Activated naive CD8-positive, alpha-beta T cell (primary cell): Measurements from ENCODE around the gene DGAT2.
"Not testable (repeated sequence)": the region's sequence is repeated elsewhere in the genome, so short reads cannot be mapped to it uniquely, and the experiment has no call there.

Source experiments
- H3K27ac Mint-ChIP-seq: one replicate; pipeline ENCODE4 v1.8.0; 2021; ENCODE audit warnings: mixed read lengths
- H3K27me3 Mint-ChIP-seq: one replicate; pipeline ENCODE4 v1.8.0; 2021; ENCODE audit warnings: mixed read lengths
- H3K36me3 Mint-ChIP-seq: one replicate; pipeline ENCODE4 v1.8.0; 2021; ENCODE audit warnings: mixed read lengths
- H3K4me1 Mint-ChIP-seq: one replicate; pipeline ENCODE4 v1.8.0; 2021; ENCODE audit warnings: low read depth, mixed read lengths
- H3K4me3 Mint-ChIP-seq: one replicate; pipeline ENCODE4 v1.8.0; 2021; ENCODE audit warnings: mild to moderate bottlenecking, mixed read lengths
- H3K9me3 Mint-ChIP-seq: one replicate; pipeline ENCODE4 v1.8.0; 2021; ENCODE audit warnings: low read depth, mixed read lengths

The DGAT2 gene

DNA sequence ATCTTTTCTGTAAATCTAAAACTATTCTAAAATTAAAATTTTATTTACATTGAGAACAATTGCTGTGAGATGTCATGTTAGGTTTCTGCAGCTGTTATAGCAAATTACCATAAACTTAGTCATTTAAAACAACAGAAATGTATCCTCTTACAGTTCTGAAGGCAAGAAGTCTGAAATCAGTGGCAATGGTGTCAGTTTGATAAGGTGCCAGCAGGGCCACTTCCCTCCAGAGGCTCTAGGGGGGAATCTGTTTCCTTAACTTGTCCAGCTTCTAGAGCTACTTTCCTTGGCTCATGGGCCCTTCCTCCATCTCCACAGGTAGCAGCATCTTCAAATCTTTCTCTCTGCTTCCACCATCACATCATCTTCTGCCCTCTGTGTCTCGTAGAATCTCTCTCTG lies 27.9 kb upstream of the DGAT2 start:
- Mint-ChIP-seq H3K9me3 (no peaks in the 10 kb centered on the region), H3K27ac (no peak overlapping the region), H3K4me1 (no peaks in the 10 kb centered on the region), H3K36me3 (peaks cover 2% of the 10 kb centered on the region), H3K27me3 (peaks cover 14% of the 10 kb centered on the region), H3K4me3 (no peak overlapping the region)

DNA sequence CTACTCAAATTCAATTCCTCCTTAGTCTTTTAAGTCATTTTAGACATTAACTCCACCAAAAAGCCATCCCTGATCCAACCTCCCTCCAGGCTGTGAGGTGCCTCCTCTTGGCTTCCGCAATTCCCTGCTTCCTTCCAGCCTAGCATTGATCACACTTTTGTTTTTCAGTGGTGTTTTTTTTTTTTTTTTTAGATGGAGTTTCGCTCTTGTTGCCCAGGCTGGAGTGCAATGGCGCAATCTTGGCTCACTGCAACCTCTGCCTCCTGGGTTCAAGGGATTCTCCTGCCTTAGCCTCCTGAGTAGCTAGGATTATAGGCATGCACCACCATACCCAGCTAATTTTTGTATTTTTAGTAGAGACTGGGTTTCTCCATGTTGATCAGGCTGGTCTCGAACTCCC lies 25.4 kb upstream of the DGAT2 start:
- H3K9me3 Mint-ChIP-seq, H3K27ac Mint-ChIP-seq, H3K36me3 Mint-ChIP-seq, H3K4me1 Mint-ChIP-seq, H3K4me3 Mint-ChIP-seq: not testable (repeated sequence)
- H3K27me3 Mint-ChIP-seq: peaks cover 12% of the 10 kb centered on the region

DNA sequence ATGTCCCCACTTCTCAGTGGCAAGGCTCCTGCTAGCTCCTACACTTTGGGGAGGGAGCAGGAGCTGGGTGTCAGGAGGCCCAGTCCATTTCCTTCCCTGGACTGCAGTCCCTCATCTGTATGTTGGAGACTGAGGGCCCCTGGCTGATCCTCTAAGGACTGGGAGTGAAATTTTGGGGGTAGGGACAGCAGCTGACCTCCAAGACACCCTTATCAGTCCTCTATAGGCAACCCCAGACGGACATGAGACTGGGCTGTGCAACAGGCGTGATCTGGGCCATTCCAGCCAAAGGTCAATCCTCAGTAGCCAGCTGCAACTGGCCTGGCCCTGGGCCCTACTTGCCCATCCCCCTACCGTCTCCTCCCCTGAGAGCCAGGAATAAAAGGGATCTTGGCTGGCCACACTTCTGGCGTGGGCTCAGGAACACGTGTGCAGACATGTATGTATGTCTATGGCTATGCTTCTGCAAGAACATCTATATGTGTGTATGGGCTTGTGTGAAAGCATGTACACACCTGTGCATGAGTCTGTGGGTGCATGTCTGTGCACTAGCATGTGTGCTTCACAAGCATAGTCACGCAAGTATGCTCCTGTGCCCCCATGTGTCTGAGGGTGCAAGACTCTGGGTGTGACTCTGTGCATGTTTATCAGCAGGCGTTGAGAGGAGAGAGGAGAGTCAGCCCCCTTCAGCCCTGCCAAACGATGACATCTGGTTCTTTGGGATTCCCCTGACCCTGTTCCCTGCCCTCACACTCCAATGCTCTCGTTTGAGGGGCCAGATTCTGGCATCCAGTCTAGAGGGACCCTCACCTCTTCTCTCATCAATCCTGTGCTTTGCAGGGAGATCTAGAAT lies 24.6 kb upstream of the DGAT2 start:
- Mint-ChIP-seq H3K4me3 (no peak overlapping the region), H3K9me3 (no peaks in the 10 kb centered on the region), H3K4me1 (no peaks in the 10 kb centered on the region), H3K27me3 (peaks cover 12% of the 10 kb centered on the region), H3K36me3 (peaks cover under 1% of the 10 kb centered on the region), H3K27ac (no peak overlapping the region)

DNA sequence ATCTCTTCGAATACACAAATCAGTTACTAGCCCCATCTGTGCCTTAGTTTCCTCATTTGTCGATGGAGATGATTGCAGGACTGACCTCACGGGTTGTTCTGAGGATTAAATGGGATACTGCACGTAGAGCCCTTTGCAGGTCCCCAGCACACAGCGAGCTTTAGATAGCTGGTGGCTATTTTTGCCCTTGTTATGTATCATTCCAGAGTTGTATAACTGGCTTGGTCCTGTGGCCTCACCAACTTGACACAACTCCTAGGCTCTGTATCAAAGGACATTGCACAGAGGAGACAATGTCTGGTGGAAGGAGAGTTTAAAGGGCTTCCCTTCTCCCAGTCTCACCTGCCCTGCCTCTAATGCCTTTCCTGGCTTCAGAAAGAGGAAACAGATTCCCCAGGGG lies 22.8 kb upstream of the DGAT2 start:
- Mint-ChIP-seq H3K4me1 (no peaks in the 10 kb centered on the region), H3K4me3 (no peak overlapping the region), H3K9me3 (no peaks in the 10 kb centered on the region), H3K36me3 (no peaks in the 10 kb centered on the region), H3K27me3 (peaks cover 12% of the 10 kb centered on the region), H3K27ac (no peak overlapping the region)

DNA sequence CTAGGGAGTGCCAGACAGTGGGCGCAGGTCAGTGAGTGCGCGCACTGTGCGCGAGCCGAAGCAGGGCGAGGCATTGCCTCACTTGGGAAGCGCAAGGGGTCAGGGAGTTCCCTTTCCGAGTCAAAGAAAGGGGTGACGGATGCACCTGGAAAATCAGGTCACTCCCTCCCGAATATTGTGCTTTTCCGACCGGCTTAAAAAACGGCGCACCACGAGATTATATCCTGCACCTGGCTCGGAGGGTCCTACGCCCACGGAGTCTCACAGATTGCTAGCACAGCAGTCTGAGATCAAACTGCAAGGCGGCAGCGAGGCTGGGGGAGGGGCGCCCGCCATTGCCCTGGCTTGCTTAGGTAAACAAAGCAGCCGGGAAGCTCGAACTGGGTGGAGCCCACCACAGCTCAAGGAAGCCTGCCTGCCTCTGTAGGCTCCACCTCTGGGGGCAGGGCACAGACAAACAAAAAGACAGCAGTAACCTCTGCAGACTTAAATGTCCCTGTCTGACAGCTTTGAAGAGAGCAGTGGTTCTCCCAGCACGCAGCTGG lies 19.8 kb upstream of the DGAT2 start:
- H3K4me3 Mint-ChIP-seq, H3K27ac Mint-ChIP-seq, H3K36me3 Mint-ChIP-seq, H3K4me1 Mint-ChIP-seq, H3K9me3 Mint-ChIP-seq: not testable (repeated sequence)
- peaks cover 12% of the 10 kb centered on the region for H3K27me3 Mint-ChIP-seq

DNA sequence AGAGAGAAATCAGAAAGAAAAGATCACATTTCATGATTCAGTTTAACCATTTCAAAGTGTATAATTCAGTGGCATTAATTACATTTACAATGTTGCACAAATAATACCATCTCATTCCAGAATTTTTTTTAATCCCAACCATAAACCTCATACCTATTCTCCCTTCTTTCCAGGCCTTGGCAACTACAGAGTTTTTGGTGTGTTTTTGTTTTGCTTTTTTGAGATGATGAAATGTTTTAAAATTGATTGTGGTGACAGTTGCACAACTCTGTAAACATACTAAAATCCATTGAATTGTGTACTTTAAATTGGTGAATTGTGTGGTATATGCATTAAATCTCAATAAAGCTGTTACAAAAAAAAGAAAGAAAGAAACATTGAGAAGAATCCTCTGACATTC lies 13.6 kb upstream of the DGAT2 start:
- not testable (repeated sequence) for H3K4me3 Mint-ChIP-seq, H3K27ac Mint-ChIP-seq, H3K4me1 Mint-ChIP-seq, H3K9me3 Mint-ChIP-seq, H3K36me3 Mint-ChIP-seq, H3K27me3 Mint-ChIP-seq

DNA sequence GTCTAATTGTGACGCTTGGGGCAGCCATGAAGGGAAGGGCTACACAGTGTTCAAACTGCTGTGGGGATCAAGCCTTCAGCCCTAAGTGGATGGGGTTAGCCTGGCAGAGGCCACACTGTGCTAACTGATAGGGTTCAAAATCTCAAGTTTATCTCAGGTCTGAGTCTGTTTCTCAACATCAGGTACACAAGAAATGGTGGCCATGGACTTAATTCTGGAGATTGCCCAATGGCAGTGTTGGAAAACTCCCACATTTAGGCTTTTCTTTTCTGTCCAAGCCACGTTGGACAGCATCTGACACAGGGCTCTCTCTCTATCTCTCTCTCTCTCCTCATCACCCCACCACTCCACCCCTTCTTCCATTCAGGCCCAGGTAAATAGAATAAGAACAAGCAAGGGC lies 10.9 kb upstream of the DGAT2 start:
- H3K36me3 Mint-ChIP-seq: no peaks in the 10 kb centered on the region
- H3K27ac Mint-ChIP-seq: no peak overlapping the region
- no peaks in the 10 kb centered on the region for H3K4me1 Mint-ChIP-seq
- no peaks in the 10 kb centered on the region for H3K27me3 Mint-ChIP-seq
- no peak overlapping the region for H3K4me3 Mint-ChIP-seq
- H3K9me3 Mint-ChIP-seq: no peaks in the 10 kb centered on the region

DNA sequence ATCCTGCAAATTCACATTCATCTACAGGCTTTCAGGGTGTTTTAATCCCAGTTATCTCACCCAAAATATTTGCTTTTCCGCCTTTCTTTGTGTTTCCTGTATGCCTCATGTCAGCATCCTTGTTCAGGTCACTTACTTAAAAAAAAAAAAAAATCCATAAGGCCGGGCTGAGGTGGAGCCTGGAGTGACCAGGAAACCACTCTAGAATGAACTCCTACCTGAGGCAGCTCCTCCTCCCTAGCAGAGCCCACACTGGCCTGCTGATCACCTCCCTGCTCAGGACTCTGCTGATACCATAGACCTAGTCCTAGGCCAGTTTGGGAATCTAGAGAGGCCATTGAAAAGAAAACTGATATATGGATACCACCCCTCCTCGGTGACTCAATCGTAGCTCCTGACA lies 8.7 kb upstream of the DGAT2 start:
- no peaks in the 10 kb centered on the region for H3K36me3 Mint-ChIP-seq
- no peaks in the 10 kb centered on the region for H3K27me3 Mint-ChIP-seq
- no peak overlapping the region for H3K27ac Mint-ChIP-seq
- H3K4me3 Mint-ChIP-seq: no peak overlapping the region
- no peaks in the 10 kb centered on the region for H3K4me1 Mint-ChIP-seq
- H3K9me3 Mint-ChIP-seq: no peaks in the 10 kb centered on the region

DNA sequence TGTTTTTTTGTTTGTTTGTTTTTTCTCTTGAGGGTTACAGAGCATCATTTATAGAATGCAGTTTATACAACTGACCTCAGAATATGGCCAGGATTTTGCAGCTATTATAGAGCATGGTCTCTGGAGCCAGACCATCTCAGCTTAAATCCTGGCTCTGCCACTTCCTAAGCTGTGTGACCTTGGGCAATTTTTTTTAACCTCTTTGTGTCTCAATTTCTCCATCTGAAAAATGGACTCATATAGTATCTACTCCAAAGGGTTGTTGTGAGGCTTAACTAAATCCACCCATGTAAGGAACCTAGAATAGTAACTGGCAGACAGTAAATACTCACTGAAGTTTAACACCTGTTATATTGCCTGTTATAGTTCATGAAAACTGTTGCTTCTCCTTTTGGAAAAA lies 8.3 kb upstream of the DGAT2 start:
- H3K4me1 Mint-ChIP-seq: no peaks in the 10 kb centered on the region
- H3K36me3 Mint-ChIP-seq: no peaks in the 10 kb centered on the region
- no peaks in the 10 kb centered on the region for H3K9me3 Mint-ChIP-seq
- H3K27me3 Mint-ChIP-seq: no peaks in the 10 kb centered on the region
- H3K4me3 Mint-ChIP-seq: no peak overlapping the region
- H3K27ac Mint-ChIP-seq: no peak overlapping the region

DNA sequence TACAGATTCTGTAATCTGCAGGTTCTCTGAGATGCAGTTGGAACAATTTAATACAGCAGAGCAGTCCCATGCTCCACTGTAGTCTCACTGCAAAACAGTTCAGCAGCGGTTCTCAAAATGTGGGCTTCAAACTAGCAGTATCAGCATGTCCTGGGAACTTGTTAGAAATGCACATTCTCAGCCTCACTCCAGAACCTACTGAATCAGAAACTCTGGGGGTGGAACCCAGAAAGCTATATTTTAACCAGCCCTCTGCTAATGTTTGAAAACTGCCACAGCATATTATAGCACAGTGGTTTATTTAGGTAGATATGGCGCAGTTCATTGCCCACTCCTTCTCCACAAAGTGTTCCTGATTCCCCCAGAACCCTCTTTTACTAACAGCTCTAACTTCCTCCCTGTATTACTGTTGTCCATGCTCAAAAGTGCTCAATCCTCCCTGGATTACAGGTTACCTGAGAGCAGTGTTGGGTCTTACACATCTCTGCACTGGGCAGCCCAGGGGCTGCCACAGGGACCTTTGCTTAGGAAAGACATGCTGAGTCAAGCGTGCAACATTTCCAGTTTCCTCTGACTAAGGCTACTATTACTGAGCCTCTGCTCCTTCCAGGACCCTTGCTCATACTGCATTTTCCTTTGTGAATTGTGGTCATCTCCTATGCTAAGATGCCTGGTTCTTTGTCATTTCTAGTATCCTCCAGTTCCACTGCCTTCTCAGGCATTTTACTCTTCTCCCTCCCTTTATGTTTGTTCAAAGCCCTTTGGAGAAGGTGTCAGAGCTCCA lies 7.7 kb upstream of the DGAT2 start:
- Mint-ChIP-seq H3K36me3 (no peaks in the 10 kb centered on the region), H3K4me3 (no peak overlapping the region), H3K27ac (no peak overlapping the region), H3K27me3 (no peaks in the 10 kb centered on the region), H3K4me1 (no peaks in the 10 kb centered on the region), H3K9me3 (no peaks in the 10 kb centered on the region)

DNA sequence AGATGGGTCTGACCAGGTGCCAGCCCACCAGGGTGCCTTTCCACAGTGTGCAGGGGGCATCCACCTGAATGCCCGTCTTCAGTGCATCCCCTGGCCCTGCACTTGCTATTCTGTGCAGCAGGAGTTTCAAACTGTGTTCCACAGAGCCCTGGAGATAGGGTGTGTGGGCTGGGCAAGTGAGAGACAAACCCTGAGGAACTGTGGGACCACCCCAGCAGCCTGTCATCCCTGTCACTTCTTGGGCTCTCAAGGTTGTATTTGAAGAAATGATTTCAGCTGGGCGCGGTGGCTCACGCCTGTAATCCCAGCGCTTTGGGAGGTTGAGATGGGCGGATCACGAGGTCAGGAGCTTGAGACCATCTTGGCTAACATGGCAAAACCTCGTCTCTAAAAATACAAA lies 6.4 kb upstream of the DGAT2 start:
- peaks cover 1% of the 10 kb centered on the region for H3K4me1 Mint-ChIP-seq

DNA sequence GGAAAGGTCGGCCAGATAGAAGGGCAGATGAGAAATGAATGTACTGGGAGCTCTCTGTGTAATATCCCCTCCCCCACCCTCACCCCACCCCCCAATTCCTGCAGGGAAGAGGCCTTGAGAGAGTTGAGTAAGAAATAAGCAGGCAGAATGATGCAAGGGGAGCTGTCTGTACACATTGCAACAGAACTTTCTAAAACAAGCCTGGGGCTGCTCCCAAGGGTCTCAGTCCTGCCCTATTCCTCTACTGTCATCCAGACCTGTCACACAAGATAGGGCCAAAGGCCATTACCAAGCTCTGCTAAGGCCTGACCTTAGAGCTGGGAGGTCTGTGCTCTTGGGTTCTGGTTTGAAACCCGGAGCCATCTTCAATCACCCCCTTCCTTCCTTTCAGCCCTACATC lies 5.7 kb upstream of the DGAT2 start:
- Mint-ChIP-seq H3K27ac (no peak overlapping the region), H3K4me3 (no peak overlapping the region)

More for the DNA sequence above, 6.4 kb upstream of the DGAT2 start:
- no peak overlapping the region for H3K27ac Mint-ChIP-seq
- no peaks in the 10 kb centered on the region for H3K27me3 Mint-ChIP-seq
- no peaks in the 10 kb centered on the region for H3K36me3 Mint-ChIP-seq
- no peak overlapping the region for H3K4me3 Mint-ChIP-seq
- H3K9me3 Mint-ChIP-seq: no peaks in the 10 kb centered on the region

DNA sequence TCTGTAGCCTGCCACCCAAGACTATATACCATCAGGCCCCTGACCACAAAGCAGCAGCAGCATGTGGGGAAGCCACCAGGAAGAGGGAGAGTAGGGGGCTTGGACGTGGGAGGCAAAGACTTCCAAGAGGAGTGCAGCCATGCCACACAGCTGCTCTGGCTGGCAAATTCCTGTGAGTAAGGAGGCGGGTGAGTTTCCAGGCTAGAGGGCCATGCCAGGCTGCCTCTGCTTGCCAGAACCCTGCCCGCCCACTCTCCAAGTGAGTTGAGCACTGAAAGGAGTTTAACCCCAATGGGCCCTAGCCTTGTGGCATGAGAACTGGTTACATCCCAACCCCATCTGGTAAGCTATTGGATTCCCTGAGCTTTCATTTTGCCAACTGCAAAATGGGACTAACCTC lies 4.7 kb upstream of the DGAT2 start:
- no peak overlapping the region for H3K27ac Mint-ChIP-seq
- peaks cover 12% of the 10 kb centered on the region for H3K4me1 Mint-ChIP-seq
- H3K9me3 Mint-ChIP-seq: no peaks in the 10 kb centered on the region
- no peaks in the 10 kb centered on the region for H3K36me3 Mint-ChIP-seq
- no peak overlapping the region for H3K4me3 Mint-ChIP-seq
- no peaks in the 10 kb centered on the region for H3K27me3 Mint-ChIP-seq

More for the DNA sequence above, 5.7 kb upstream of the DGAT2 start:
- H3K4me1 Mint-ChIP-seq: peaks cover 9% of the 10 kb centered on the region
- H3K9me3 Mint-ChIP-seq: no peaks in the 10 kb centered on the region
- H3K36me3 Mint-ChIP-seq: no peaks in the 10 kb centered on the region
- no peaks in the 10 kb centered on the region for H3K27me3 Mint-ChIP-seq

DNA sequence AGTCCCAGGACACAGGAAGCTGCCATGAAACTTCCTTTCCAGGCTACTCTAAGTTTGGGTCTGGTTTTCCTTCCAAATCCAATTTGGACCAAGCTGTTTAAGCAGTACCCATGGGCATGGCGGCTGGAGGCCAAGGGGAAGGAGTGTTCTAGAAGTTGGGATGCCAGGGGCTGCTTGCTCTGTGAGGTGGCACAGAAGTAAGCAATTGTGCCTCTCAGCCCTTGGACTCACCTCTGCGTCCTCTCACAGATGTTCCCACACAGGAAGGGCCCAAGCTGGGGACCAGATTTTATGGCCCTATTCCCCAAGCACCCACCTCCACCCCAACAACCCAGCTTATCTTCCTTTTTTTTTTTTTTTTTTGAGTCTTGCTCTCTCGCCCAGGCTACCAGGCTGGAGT lies 3.5 kb upstream of the DGAT2 start:
- no peak overlapping the region for H3K27ac Mint-ChIP-seq
- no peaks in the 10 kb centered on the region for H3K9me3 Mint-ChIP-seq
- H3K27me3 Mint-ChIP-seq: peaks cover 4% of the 10 kb centered on the region
- no peak overlapping the region for H3K4me3 Mint-ChIP-seq
- H3K4me1 Mint-ChIP-seq: peaks cover 22% of the 10 kb centered on the region
- H3K36me3 Mint-ChIP-seq: no peaks in the 10 kb centered on the region

DNA sequence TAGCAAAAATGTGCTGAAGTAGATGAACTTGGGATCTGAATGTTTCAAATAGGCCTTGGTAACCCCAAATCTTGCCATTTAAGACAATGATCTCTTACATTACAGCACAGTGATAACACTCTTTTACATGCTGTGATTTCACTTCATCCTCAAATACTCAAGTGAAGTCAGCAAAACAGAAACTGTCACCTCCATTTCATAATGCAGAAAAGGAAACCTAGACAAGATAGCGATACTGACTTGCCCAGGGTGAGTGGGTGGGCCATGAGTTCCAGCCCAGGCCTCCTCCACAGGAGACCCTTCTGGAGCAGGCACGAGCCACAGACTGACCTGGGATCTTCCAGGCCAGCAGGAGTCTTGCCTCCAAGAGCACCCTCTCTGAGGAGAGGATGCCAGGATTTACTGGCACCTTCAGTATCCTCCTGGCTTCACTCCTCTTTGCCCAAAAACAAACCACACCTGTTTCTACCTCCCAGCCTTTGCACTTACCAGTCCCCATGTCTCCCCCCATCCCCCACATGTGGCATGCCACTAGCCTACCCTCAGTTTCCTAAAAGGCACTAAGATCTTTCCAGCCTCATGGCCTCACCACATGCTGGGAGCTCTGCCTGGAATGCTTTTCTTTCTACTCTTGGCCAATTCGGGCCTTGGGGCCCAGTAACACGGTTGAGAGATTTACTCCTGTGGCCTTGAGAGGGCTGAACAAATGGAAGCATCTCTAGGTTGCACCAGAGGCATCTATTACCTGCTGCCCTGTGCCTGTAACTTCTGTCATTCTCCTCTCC lies 1.9 kb upstream of the DGAT2 start:
- H3K27ac Mint-ChIP-seq: no peak overlapping the region
- H3K27me3 Mint-ChIP-seq: peaks cover 5% of the 10 kb centered on the region
- peaks cover 25% of the 10 kb centered on the region for H3K4me1 Mint-ChIP-seq
- no peak overlapping the region for H3K4me3 Mint-ChIP-seq
- no peaks in the 10 kb centered on the region for H3K36me3 Mint-ChIP-seq
- no peaks in the 10 kb centered on the region for H3K9me3 Mint-ChIP-seq
